C4-2B (cell line): ENCODE data around the gene ABRAXAS1.

Experiments
- CTCF ChIP-seq: fragments of 450-650 bp; conservative IDR thresholded peaks from 2 replicates; pipeline ENCODE4 v1.5.1; 2017; ENCODE audit warnings: mild to moderate bottlenecking
- ZFX ChIP-seq: fragments of 450-650 bp; IDR thresholded peaks from 2 replicates; pipeline ENCODE4 v1.6.1; 2017

- TF ChIP-seq CTCF (no peak), ZFX (no peak)
Measured at GRCh38 chr4:83418211-83418610, 66.7 kb downstream of the ABRAXAS1 start.
